NCI-H2029 treated with DMSO at 0.1 percent for 48 hours (cell line): Measurements from ENCODE around the gene PPM1D.
"Not testable (repeated sequence)": the region's sequence is repeated elsewhere in the genome, so short reads cannot be mapped to it uniquely, and the experiment has no call there.

ENCODE experiments used
- DNase-seq: peaks from one replicate; lab custom pipeline; 2025; lab: John Stamatoyannopoulos, UW

PPM1D gene

DNA sequence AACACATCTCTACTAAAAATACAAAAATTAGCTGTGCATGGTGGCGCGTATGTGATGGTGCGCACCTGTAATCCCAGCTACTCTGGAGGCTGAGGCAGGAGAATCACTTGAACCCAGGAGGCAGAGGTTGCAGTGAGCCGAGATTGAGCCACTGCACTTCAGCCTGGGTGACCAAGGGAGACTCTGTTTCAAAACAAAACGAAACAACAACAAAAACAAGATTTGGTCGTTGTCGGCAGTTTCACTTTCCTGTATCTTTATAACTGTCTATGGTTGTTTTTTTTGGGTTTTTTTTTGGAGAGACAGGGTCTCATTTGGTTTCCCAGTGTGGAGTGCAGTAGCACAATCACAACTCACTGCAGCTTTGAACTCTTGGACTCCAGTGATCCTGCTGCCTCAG lies 68.7 kb downstream of the PPM1D start:
- DNase-seq, result not testable (repeated sequence)

DNA sequence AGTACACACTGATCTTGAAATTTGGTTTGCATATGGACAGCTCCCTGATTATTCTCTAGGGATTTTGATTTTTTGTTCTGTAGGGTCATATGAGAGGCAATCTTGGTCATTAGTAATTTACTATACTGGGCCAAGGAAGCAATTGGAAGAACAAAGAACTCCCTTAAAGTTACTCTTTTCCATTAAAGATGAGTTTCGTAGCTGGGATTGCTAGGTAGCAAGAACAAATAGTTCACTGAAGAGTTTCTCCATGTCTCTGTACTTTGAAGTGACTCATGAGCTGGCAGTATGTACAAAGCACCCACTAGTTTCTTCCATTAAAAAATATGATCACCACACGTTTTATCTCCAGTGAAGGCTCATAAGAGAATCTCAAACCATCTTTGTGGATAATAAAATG lies 71.5 kb downstream of the PPM1D start:
- no peak for DNase-seq

DNA sequence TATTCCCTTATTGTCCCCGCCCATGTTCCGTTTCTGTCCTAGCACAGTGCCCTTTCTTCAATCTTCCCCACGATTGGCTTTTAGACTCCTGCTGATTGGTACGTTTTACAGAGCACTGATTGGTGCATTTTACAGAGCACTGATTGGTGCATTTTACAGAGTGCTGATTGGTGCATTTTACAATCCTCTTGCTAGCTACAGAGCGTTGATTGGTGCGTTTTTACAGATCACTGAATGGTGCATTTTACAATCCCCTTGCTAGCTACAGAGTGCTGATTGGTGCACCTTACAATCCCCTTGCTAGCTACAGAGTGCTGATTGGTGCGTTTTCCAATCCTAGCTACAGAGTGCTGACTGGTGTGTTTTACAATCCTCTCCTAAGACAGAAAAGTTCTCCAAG lies 74.6 kb downstream of the PPM1D start:
- not testable (repeated sequence) for DNase-seq

DNA sequence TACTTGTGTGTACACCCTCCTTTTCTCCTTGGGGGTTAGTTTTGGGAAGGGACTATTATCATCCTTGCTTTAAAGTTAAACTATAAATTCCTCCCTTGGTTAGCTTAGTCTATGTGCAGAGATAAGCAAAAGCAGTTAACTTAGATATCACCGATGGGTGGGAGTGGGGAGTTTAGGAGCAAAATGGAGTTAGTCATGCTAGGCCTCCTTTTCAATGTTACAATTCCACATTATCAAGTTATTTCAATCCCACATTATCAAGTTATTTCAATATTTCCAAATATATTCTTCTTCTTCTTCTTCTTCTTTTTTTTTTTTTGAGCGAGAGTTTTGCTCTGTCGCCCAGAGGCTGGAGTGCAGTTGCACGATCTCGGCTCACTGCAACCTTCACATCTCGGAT lies 76.0 kb downstream of the PPM1D start:
- no peak for DNase-seq

DNA sequence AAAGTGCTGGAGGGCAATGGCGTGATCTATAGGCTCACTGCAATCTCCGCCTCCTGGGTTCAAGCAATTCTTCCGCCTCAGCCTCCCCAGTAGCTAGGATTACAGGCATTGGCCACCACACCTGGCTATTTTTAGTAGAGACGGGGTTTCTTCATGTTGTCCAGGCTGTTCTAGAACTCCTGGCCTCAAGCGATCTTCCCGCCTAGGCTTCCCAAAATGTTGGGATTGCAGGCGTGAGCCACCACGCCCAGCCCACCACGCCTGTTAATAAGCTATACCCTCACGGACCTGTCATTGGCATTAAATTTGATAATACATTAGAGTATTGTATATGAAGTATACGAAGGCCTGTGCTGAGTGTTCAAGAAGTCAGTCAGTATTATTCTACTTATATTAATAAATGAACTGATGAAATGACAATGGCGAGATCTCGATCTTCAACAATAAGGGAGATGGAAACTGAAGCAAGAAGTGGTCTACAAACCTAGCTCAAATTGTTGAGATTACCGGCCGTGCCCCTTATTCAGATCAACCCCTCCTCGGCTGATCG lies 76.8 kb downstream of the PPM1D start:
- DNase-seq, result no peak

DNA sequence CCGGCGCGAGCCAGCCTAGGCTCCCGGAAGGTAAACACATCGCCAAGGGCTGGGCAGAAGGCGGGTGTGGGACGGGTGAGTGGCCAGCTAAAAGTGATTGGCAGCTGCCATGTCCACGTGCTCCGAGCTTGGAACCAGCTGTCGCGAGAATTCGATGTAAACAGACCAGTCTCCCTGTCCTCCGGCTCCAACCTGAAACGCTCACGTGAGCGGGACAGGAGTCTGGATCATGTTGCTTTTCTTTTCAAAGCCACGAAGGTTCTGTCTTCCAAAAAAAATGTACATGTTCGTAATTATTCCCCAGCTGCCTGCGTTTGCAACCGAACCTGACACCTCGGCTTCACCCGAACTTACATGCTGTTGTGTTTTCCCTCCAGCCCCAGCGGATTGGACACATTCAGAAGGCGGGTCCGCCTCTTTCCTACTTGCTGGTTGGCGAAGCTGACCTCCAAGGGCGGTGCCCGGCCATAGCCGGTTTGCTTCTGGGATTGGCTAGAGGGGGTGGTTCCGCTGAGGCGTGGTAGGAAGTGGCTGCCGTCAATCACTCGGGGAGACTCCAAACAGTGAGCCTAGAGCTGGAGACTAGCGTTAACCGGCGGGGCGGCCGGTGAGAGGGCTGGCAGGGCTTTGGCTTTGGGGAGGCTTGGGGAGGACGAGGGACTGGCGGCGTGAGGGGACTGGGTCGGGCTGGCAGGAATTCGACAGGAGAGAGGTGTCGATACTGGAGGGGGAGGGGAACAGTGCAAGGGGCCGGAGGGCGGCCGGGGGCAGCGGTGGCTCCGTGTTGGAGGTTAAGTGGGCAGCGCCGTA lies 77.5 kb downstream of the PPM1D start, which contains the start of gene BCAS3:
BCAS3 (plus strand) TSS at position 544 of the 810 bp plus-strand sequence.
- peak; percentile 92 for DNase-seq

DNA sequence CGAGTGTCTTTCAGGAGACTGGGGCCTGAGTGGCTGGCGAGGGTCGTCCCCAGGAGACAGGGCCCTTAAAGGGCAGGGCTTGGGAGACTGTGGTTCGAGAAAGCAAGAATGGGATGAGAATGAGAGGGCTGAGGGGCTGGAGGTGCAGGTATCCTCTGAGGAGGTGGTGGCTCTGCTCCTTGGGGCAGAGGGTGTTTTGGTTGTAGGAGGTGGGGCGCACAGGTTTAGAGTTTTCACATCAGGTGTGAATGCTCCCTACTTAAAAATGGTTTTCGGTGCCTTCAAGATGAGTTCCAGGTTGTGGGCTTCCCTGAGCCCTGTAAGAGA lies 78.1 kb downstream of the PPM1D start:
- no peak for DNase-seq

DNA sequence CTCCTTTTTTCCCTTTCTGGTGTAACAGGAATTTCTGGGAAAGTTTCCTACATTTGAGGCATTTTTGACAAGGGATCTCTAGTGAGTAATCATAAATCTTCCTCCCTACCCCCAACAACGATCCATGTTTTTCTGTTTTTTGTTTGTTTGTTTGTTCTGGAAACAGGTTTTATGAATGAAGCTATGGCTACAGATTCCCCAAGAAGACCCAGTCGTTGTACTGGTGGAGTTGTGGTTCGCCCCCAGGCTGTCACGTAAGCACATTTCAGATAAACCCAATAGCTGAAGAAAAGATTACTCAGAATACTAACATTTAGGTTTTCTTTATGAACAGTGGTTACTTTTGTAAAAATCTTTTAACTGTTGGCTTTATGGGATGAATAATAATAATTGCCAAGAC lies 79.3 kb downstream of the PPM1D start:
- DNase-seq, result no peak

DNA sequence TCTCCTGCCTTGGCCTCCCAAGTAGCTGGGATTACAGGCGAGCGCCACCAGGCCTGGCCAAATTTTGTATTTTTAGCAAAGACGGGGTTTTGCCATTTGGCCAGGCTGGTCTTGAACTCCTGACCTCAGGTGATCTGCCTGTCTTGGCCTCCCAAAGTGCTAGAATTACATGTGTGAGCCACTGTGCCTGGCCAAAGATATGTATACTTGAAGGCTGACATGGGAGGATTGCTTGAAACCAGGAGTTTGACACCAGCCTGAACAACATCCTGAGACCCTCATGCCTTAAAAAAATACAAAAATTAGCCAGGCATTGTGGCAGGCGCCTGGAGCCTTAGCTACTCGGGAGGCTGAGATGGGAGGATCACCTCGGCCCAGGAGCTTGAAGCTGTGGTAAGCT lies 80.8 kb downstream of the PPM1D start:
- no peak for DNase-seq

DNA sequence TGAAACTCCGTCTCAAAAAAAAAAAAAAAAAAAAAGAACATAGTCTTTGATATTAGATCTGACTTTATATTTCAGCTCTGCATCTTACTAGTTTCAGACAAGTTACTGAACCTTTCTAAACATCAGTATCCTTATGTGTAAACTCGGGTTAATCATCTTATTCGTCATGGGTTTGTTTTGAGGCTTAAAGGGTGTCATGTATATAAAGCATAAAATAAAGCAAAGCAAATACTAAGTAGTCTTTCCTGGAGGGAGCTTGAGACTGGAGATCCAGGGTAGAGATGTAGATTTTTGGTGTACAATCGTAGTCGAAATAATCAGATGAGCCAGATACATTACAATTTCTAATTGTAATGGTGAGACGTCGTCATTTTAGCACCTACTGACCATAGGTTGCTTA lies 85.4 kb downstream of the PPM1D start:
- DNase-seq, result no peak

DNA sequence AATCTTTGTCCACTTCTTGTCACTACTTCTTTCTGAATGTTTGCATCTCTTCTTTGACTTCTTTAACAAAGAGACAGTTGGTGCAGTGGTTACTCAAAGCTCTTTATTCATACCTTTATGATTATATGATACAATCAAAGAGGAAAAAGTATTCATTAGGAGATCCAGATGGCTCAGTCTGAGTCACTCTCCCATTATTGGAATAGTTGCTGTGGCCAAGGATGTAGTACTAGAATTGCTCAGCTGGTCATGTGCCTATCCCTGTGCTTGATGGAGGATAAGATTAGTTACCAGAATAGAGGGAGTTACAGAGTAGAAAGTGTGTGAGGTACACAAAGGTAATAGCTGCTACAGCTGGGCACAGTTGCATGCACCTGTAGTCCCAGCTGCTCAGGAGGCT lies 96.0 kb downstream of the PPM1D start:
- no peak for DNase-seq

DNA sequence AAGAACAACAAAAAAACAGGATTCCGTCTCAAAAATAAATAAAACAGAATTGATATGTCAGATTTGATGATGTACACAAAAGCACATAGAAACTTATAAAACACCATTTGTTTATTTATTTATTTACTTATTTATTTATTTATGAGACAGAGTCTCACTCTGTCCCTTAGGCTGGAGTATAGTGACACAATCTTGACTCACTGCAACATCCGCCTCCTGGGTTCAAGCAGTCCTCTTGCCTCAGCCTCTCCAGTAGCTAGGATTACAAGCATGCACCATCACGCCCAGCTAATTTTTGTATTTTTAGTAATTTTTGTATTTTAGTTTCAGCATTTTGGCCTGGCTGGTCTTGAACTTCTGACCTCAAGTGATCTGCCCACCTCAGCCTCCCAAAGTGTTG lies 99.1 kb downstream of the PPM1D start:
- no peak for DNase-seq

DNA sequence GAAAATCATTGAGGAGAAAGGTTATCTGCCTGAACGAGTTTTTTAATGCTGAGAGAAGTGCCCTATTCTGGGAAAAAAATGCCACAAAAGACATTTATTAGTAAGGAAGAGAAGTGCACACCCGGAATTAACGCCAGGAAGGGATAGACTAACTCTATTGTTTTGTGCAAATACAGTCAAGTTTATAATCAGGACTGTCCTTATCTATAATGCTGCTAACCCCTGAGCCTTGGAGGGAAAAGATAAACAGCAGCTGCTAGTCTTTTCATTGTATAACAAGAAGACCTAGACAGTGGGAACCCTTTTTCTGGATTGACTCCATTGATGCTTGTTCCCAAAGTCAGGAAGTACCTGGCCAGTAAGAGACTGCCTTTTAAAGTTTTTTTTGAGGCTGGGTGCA lies 104.2 kb downstream of the PPM1D start:
- DNase-seq, result no peak

DNA sequence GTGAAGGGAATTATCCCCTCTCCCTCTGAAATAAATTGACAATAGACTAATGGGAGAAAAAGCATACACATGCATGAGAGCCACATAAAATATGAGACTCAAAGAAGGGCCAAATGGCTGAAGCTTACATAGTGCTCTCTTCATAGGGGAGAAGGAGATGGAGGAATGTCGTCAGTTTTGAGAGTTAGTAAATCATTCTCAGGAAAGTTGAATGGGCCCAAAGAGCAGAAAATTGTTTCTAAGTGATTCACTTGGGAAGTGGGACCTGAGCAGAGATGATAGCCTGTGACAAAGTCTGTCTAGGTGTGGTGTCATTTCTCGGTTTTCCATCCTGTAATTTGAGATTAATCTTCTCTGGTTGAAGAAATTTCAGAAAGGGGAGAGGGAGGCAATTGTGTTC lies 112.7 kb downstream of the PPM1D start:
- DNase-seq, result no peak

DNA sequence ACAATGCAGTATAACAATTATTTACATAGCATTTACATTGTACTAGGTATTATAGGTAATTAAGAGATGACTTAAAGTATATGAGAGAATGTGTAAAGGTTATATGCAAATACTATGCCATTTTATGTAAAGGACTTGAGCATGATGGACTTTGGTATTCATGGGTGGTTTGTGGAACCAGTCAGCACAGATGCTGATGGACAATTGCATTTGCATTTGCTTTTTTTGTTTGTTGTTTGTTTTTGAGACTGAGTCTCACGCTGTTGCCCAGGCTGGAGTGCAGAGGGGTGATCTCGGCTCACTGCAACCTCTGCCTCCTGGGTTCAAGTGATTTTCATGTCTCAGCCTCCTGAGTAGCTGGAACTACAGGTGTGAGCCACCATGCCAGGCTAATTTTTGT lies 113.6 kb downstream of the PPM1D start:
- no peak for DNase-seq
